NCI-H526 treated with DMSO at 0.1 percent for 48 hours (cell line): ENCODE measurements around the gene ALKBH2.
"Not testable (repeated sequence)": the region's sequence is repeated elsewhere in the genome, so short reads cannot be mapped to it uniquely, and the experiment has no call there.

ENCODE experiments used
- DNase-seq: peaks from one replicate; lab custom pipeline; 2025; lab: John Stamatoyannopoulos, UW

Gene ALKBH2

DNA sequence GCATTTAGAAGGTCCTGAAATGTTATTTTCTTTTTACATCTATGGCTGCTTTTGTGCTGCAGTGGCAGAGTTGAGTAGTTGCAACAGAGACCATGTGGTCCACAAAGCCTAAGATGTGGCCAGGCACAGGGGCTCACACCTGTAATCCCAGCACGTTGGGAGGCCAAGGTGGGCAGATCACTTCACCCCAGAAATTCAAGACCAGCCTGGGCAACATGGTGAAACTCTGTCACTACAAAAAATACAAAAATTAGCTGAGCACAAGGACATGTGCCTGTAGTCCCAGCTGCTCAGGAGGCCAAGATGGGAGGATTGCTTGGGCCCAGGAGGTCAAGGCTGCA is 27.4 kb downstream of the ALKBH2 start:
- no peak for DNase-seq

DNA sequence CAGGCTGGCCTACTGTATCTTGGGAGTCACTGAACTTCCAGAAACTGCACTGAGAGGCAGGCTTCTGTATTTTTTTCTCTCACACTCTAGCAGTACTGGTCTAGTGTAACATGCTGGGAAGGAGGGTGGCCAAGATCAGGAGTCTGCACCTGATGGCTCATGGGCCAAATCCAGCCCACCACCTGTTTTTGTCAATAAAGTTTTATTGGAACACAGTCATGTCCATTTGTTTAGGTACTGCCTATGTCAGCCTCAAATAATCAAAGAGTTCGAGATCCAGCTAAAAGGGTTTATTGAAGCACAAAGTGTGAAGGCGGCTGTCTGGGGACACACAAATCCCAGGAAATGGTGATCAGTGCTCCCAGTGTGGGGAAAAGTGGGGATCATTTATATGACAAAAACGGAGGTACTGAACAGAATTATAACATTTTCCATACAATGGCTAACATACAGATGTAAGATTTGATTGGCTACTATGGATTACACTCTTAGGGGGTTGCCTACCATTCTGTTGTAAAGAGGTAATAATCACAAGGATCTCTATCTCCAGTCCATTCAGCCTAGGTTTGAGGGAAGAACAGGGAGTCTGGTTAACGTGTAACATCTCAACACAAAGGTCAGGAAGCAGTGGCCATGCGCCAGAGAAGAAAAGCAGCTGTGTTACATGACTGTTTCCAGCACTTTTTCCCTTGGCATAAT is 28.0 kb downstream of the ALKBH2 start:
- DNase-seq: no peak

DNA sequence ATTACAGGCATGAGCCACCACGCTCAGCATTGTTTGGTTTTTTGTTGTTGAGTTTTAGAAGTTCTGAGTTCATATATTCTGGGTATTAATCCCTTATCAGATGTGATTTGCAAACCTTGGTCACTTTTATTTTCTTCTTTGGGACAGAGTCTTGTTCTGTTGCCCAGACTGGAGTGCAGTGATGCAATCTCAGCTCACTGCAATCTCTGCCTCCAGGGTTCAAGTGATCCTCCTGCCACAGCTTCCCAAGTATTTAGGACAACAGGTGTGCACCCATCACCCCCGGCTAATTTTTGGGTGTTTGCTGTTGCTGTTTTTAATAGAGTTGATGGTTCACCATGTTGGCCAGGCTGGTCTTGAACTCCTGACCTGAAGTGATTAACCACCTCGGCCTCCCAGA is 29.1 kb downstream of the ALKBH2 start:
- no peak for DNase-seq

DNA sequence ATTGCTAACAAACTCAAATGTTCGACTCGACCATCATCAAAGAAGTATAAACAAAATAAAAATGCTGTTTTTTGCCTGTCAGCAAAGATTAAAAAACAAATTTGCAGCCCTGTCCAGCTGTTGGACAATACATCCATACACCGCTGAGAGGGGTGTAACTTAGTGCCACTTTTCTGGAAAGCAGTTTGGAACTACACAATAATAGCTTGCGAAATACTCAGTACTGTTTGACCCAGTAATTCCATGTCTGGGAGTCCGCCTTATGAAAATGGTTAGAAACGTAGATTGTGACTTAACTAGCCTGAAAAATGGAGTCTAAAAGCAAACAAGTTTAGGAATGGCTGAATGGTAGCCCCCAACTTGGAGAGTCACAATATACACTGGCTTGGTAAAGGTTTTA is 34.5 kb downstream of the ALKBH2 start:
- DNase-seq: no peak

DNA sequence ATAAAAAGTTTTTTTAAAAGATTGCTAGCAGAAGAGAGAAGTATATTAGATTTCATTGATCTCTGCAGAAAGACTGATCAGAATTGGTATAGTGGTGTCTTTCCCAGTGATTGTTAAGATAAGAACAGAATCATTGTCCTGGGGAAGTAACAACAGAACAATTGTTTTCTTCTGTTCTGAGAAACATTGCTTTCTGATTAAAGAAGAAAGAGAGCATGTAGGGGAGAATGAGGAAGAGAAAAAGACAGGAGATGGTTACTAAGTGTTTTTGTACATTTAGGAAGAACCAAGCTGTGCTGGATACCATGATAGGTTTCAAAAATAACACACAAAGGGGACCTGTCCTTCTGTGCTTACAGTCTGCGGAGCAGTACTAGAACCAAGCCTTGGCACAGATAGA is 35.9 kb downstream of the ALKBH2 start:
- DNase-seq: no peak

DNA sequence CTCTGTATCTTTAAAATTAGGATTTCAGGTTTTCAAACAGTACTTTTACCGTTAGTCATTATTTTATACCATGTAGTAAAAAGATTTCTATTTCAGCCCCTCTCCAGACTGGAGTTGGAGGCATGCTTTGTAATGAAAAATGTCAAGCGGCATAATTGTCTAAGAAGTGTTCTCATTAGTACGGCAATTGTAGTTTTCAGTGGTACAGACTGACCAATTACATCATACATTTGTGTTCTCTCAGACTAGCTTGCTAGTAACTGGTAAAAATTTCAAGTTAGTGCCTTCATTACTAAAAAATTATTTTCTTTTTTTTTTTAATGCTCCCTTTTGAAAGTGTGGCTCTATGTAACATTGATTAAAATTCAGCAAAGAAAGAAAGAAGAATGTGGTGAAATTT is 36.4 kb downstream of the ALKBH2 start:
- DNase-seq: no peak

DNA sequence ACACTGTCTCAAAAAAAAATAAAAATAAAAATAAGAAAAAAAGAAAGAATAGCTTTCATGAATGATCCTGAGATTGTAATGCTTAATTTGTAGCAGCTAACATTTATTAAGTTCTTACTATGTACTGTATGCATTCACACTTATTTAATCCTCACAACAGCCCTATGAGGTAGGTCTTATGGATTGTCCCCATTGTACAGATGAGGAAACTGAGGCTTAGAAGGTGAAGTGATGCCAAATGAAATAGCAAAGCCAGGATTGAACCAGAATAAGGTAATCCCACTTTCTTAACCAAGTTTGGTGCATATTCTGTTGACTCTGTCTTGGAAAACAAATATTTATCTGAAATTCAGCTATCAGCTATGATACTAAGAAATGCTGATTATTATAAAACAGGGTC is 38.8 kb downstream of the ALKBH2 start:
- DNase-seq: no peak

DNA sequence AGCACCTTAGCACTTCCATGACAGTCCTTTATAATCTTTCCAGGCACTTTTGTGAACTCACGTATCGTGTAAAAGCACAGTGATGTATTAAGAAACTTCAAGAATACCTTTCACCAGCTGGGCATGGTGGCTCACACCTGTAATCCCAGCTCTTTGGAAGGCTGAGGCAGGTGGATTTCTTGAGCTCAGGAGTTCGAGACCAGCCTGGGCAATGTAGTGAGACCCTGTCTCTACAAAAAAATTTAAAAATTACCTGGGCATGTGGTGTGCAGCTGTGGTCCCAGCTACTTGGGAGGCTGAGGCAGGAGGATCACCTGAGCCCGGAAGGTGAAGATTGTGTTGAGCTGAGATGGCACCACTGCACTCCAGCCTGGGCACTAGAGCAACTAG is 39.2 kb downstream of the ALKBH2 start:
- not testable (repeated sequence) for DNase-seq

DNA sequence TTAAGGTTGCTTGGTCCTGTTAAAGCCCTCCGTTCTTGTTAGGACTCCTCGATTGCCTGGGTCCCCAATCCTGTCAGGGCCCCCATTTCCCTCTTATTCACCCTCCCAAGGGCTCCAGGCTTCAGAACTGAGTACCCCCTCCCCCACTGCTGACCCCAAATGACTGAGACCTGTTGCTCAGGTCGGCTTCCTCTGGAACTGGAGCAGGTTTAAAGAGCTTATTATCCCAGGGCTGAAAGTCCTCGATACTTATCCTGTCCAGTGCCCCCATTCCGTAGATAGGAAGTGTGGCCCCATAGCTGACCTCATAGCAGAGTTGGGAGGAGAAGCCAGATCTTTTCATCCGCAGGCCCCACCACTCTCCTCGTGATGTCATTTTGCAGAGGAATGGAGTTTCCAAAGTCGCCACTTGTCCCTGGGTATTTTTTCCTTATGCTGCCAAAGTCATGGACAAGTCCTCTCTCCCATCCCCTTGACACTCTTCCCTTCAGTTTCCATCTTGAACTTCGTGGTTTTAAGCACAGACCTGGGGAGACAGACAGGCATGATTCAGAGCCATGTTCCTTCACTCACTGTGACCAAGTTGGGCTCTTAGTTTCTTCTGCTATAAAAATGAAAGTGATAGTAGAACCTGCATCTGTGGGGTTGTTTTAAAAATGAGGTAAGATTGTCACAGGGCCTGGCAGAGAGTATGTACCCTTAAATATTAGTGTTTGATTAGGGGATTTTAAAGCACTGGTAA is 39.7 kb downstream of the ALKBH2 start:
- no peak for DNase-seq

DNA sequence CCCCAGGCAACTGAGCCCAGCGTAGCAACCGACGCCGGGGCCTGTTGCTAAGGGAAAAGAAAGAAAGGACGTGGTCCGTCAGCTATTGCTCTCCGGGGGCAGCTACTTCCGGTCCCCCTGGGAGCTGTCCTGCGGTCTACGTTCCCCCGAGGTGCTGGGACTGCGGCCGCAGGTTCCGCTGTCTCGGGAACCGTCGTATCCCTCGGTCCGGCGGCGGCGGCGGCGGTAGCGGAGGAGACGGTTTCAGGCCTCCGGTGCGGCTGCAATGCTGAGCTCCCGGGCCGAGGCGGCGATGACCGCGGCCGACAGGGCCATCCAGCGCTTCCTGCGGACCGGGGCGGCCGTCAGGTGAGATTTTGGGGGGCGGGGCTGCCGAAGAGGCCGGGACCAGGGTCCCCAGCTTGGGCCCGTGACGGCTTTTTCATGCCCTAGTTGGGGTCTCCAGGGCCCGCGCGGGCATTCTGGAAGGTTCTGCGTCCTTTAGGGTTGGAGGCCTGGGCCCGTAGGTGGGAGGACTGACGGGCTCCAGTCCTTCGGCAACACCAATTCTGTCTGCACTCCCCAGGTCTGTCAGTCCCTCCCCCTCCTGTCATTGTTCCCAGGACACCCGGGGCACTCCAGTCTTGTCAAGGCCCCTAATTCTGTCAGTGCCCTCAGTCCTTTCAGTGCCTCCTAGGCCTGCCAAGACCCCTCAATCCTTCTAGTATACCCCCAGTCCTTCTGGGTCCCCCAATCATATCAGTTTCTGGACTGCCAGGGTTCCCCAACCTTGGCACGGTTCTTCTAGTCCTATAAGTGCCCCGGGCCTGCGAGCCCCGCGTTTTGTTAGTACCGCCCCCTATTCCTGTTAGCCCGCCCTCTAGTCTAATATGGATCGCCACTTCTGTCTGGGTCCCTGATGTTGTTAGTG is 40.6 kb downstream of the ALKBH2 start, which contains the start of gene USP30:
USP30 (plus strand) TSS at position 163 of the 910 bp plus-strand sequence; CDS start at position 266, 103 bp downstream.
- peak; percentile 87 for DNase-seq

DNA sequence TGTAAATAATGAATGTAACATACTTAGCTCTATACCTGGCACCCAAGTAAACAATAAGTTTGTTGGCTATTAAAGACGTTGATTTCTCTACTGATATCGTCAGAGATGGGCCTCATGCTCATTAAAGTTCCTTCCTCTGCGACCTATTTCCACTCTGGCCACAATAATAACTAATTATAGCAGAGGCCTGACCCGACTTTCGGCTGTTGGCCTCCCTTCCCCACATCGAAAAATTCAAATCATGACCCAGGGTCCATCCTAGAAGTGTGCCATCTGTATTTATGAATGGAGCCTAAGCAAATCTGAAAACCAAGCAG is 41.2 kb downstream of the ALKBH2 start:
- DNase-seq: no peak

DNA sequence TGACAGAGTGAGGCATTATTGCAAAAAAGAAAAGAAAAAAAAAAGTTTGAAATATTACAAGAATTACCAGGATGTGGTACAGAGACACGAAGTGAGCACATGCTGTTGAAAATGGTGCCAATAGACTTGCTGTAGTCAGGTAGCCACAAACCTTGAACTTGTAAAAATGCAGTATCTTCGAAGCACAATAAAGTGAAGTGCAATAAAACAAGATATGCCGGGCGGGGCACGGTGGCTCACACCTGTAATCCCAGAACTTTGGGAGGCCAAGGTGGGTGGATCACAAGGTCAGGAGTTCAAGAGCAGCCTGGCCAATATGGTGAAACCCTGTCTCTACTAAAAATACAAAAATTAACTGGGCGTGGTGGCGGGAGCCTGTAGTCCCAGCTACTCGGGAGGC is 43.5 kb downstream of the ALKBH2 start:
- DNase-seq: not testable (repeated sequence)

DNA sequence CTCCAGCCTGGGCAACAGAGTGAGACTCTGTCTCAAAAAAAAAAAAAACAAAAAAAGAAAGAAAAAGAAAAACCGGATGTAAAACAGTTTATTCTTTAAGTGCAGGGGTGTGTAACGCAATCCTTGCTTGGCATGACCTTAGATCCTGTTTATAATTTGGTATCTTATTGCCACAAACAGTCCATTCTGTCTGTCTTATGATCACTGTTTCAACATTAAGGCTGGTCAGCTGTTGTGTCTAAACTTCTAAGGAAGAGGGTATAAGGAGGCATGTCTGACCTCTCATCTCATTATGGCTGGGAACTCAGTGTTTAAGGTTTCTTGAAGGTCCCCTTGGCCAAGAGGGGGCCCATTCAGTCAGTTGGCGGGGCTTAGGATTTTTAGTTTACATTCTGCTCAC is 44.6 kb downstream of the ALKBH2 start:
- not testable (repeated sequence) for DNase-seq

DNA sequence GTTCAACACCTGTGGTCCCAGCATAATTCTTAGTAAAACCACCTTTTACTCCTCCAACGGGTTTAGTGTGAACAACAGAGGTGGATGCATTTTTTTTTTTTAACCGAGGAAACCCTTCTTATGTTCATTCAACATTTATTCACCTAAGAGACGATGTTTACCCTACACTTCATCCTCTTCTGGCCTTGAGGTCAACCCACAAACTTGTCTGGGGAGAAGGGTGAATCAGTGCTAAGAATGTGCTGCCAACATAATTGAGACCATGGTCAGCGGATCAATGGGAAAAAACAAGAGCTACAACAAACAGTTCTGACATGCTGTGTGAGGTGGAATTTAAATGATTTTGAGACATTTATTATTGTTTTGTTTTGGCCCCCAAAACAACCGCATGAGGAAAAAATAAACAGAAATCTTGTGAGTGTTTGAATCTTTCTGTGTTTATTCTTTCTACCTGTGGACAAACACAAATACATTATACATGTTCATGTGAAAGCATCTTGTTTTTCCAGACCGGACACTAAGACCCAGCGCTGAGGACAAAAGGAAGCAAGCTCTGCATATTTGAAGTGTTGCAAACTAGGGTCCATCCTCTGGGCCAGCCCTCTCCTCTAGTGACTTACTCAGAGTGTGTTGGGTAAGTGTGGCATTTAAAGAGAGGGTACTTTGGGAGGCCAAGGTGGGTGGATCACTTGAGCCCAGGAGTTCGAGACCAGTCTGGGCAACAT is 46.0 kb downstream of the ALKBH2 start:
- no peak for DNase-seq

DNA sequence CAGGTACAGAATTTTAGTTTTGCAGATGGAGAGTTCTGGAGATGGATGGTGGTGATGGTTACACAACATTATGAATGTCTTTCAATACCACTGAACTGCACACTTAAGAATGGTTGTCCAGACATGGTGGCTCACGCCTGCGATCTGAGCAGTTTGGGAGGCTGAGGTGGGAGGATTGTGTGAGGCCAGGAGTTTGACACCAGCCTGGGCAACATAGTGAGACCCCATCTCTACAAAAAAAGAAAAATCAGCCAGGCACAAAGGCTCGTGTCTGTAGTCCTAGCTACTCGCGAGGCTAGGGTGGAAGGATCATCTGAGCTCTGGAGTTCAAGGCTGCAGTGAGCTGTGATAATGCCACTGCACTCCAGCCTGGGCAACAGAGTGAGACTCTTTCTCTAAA is 49.0 kb downstream of the ALKBH2 start:
- no peak for DNase-seq
